ENCODE data around the gene TRPM6.

DNA sequence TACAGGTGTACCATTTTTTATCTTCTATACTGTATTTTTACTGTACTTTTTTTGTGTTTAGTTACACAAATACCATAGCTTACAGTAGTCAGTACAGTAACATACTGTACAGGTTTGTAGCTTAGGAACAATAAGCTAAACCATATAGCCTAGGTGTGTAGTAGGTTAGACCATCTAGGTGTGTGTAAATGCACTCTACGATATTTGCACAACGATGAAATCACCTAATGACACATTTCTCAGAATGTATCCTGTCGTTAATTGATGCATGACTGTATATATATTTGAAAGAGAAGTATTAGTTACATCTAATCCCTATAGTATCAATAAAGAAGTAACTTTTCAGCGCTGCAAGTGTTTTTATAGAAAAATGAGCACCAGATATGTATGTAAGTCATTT is 138.8 kb downstream of the TRPM6 start:
- TF ChIP-seq, protein P1, sequence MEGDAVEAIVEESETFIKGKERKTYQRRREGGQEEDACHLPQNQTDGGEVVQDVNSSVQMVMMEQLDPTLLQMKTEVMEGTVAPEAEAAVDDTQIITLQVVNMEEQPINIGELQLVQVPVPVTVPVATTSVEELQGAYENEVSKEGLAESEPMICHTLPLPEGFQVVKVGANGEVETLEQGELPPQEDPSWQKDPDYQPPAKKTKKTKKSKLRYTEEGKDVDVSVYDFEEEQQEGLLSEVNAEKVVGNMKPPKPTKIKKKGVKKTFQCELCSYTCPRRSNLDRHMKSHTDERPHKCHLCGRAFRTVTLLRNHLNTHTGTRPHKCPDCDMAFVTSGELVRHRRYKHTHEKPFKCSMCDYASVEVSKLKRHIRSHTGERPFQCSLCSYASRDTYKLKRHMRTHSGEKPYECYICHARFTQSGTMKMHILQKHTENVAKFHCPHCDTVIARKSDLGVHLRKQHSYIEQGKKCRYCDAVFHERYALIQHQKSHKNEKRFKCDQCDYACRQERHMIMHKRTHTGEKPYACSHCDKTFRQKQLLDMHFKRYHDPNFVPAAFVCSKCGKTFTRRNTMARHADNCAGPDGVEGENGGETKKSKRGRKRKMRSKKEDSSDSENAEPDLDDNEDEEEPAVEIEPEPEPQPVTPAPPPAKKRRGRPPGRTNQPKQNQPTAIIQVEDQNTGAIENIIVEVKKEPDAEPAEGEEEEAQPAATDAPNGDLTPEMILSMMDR (IDR thresholded peaks at IDR 0.05) = no peak
- no peak for TF ChIP-seq EP300 (IDR thresholded peaks at IDR 0.05)
- TF ChIP-seq POLR2AphosphoS5 (IDR thresholded peaks at IDR 0.05) = no peak

Data from stomach (tissue), 4 donors.